Activated T-helper 1 cell treated with anti-CD3 and anti-CD28 coated beads, Interleukin-12 subunit alpha, Interleukin-12 subunit beta, Interleukin-2, Interleukin-4 antibody, amounts not matched to agents 30 ng/mL and 10 ng/mL and 1 ng/mL, durations not matched to agents 14 hours and 24 hours and 36 hours (primary cell): ENCODE data around the gene DSCAM. TPM values are rescaled to one million over a fixed set of nuclear protein-coding genes. Genes with fewer than 3 reads are reported as not detected.

Experiments
- DNase-seq: peaks from one replicate; pipeline ENCODE4 v3.0.0; 2021; ENCODE audit warnings: low spot score
- H3K27ac Mint-ChIP-seq: one replicate; pipeline ENCODE4 v1.8.0; 2021; ENCODE audit warnings: mild to moderate bottlenecking, mixed read lengths
- H3K27me3 Mint-ChIP-seq: one replicate; pipeline ENCODE4 v1.8.0; 2022; ENCODE audit warnings: mild to moderate bottlenecking, moderate library complexity, mixed read lengths; ENCODE audit not compliant: insufficient read depth
- H3K36me3 Mint-ChIP-seq: one replicate; pipeline ENCODE4 v1.8.0; 2021; ENCODE audit warnings: low read depth, mixed read lengths
- H3K4me1 Mint-ChIP-seq: one replicate; pipeline ENCODE4 v1.8.0; 2021; ENCODE audit warnings: low read depth, mixed read lengths
- H3K4me3 Mint-ChIP-seq: one replicate; pipeline ENCODE4 v1.8.0; 2021; ENCODE audit warnings: mild to moderate bottlenecking, moderate library complexity, mixed read lengths
- H3K9me3 Mint-ChIP-seq: one replicate; pipeline ENCODE4 v1.8.0; 2021; ENCODE audit warnings: mixed read lengths
- intact Hi-C: fragments of 100-400 bp; cut with micrococcal nuclease; formaldehyde crosslinking; loops from one replicate; pipeline ENCODE4 v1.15.1; 2024
- total RNA-seq: library from RNA; stranded (reverse); gene quantifications from 2 replicates; pipeline ENCODE4 v1.2.3, GENCODE V29; 2022

DSCAM gene
- total RNA-seq, 1 donor from 2014 or later: not detected

DNA sequence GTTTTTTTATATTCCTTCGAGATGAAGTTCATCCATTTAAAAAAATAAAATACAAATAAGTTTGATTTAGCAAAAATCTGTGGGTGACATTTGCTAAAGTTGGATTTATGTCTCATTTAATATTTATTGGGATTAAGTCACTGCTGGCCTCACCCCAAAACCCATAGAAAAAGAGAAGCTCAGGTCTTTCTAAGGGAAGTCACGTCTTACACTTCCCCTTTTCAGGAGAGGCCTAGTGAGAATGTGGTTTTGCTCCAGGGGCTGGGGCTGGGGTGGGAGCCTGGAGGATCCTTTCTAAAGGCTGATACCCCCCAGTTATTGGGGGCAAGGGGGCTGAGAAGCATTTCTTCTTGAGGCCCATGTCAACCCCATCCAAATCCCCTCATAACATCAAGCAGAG is 300.3 kb downstream of the DSCAM start:
- H3K27ac Mint-ChIP-seq: no peak overlapping the region
- no peak overlapping the region for H3K4me3 Mint-ChIP-seq
- no peak for DNase-seq
- H3K27me3 Mint-ChIP-seq: no peaks in the 10 kb centered on the region
- H3K4me1 Mint-ChIP-seq: no peaks in the 10 kb centered on the region
- H3K9me3 Mint-ChIP-seq: peaks cover 5% of the 10 kb centered on the region
- no peaks in the 10 kb centered on the region for H3K36me3 Mint-ChIP-seq
- intact Hi-C loops: no loop called here

DNA sequence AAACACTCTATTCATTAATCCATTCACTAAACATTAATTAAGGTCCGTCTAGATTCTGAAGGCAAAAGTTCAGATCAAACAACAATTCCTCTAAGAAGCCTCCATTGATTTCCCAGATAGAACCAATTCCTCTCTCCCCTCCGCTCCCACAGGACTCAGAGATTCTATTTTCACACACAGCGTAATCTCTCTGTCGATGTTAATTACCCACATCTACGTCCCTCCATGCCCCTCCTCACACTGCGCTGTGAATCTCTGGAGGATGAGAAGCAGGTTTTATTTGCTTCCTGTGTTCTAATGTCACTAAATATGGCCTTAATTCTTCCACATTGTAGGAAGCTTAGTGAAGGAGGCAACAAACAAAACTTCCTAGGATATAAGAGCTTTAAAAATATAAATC is 306.7 kb downstream of the DSCAM start:
- no peaks in the 10 kb centered on the region for H3K36me3 Mint-ChIP-seq

DNA sequence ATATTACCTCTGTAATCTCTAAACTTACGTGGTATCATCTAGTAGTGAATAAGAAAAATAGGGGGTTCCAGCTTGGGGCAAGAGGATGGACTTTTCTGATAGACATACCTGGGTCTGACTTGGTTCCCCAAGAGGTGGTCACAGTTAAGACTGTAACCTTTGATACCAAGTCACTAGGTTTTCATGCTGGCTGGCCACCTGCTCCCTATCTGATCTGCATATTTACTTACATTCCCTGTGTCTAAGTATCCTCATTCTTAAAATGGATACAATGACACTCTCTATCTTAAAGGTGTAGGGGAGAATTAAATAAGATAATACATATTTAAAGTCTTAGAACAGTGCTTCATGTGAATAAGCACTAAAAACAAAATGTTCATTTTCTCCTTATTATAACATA is 312.1 kb downstream of the DSCAM start:
- intact Hi-C loops: no loop called here
- Mint-ChIP-seq H3K27me3 (no peaks in the 10 kb centered on the region), H3K4me1 (no peaks in the 10 kb centered on the region), H3K27ac (no peak overlapping the region), H3K9me3 (peaks cover 15% of the 10 kb centered on the region), H3K4me3 (no peak overlapping the region), H3K36me3 (no peaks in the 10 kb centered on the region)
- DNase-seq: no peak

More for the DNA sequence above, 306.7 kb downstream of the DSCAM start:
- no peaks in the 10 kb centered on the region for H3K4me1 Mint-ChIP-seq
- H3K4me3 Mint-ChIP-seq: no peak overlapping the region
- no peaks in the 10 kb centered on the region for H3K27me3 Mint-ChIP-seq
- DNase-seq: no peak
- intact Hi-C loops: no loop called here
- no peak overlapping the region for H3K27ac Mint-ChIP-seq
- H3K9me3 Mint-ChIP-seq: peaks cover 11% of the 10 kb centered on the region

DNA sequence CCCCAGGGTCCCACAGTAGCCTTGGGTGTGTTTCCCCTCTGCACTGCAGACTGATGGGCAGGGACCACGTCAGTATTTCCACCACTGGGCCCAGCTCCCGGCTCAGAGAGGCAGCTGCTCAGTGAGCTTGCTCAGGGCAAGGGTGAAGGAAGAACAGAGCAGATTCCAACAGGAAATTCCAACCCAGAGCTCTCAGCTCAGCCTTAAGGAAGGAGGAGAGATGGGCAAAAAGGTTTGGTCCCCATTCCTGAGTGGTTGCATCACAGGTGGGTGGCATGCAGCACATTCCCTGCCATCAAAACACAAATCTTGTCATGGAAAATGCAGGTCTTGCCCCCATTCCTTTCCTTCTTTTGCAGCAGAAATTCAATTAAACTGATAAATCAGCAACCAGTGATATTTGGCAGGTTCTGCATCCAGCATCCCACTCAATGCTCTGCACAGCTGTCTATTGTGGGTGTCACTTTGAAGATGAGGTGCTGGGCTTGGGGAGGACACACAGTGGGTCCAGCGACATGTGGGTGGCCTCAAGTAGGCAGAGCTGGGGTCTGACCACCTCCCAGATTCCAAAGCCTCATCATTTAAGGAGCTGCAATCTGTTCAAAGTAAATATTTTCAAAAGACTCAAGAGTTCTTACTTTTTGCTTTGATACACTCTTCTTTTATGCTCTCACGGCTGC is 315.4 kb downstream of the DSCAM start:
- no peak for DNase-seq
- Mint-ChIP-seq H3K27ac (no peak overlapping the region), H3K4me1 (no peaks in the 10 kb centered on the region), H3K9me3 (peaks cover 10% of the 10 kb centered on the region), H3K27me3 (no peaks in the 10 kb centered on the region), H3K36me3 (no peaks in the 10 kb centered on the region), H3K4me3 (no peak overlapping the region)
- intact Hi-C loops: no loop called here

DNA sequence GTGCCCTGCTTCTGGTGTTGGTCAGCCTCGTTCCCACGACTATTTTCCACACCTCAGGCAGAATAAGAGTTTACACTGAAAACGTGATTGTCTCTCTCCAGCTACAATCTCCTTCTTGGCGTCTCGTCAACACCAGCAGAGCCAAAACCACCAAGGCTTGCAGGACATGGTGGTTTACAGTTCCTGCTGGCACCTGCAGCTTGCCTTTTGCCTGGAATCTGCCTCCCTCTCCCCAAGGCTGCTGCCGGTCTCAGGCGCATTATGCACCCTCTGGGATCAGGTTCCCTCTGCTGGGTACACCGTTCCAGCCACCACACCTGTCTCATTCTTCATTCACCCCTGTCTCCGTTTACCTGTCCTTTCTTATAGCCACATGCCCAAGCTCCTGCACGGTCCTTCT is 315.9 kb downstream of the DSCAM start:
- Mint-ChIP-seq H3K27me3 (no peaks in the 10 kb centered on the region), H3K9me3 (peaks cover 10% of the 10 kb centered on the region), H3K27ac (no peak overlapping the region), H3K4me3 (no peak overlapping the region), H3K4me1 (no peaks in the 10 kb centered on the region), H3K36me3 (no peaks in the 10 kb centered on the region)
- no peak for DNase-seq
- intact Hi-C loops: no loop called here

DNA sequence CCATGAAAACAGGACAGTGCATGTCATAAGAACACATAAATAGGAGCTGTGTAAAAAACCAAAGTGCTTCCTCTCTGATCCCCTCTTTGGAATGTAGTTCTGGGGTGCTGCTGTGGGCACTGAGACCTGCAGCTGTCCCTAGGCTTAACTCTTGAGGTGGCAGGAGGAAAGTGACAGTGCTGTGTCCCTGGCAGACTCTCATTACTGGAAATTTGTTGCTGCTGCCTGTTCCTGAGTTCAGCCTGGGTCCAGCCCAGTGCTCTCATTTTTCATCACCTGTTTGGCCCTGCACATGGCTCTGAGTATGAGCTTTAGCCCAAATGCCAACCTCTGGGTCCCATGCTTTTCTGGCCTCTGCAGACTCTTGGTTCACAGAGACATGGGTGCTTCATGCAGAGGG is 329.3 kb downstream of the DSCAM start:
- no peaks in the 10 kb centered on the region for H3K4me1 Mint-ChIP-seq
- H3K4me3 Mint-ChIP-seq: no peak overlapping the region
- no peaks in the 10 kb centered on the region for H3K27me3 Mint-ChIP-seq
- no peak for DNase-seq
- no peaks in the 10 kb centered on the region for H3K36me3 Mint-ChIP-seq
- no peak overlapping the region for H3K27ac Mint-ChIP-seq
- intact Hi-C loops: no loop called here
- H3K9me3 Mint-ChIP-seq: no peaks in the 10 kb centered on the region

DNA sequence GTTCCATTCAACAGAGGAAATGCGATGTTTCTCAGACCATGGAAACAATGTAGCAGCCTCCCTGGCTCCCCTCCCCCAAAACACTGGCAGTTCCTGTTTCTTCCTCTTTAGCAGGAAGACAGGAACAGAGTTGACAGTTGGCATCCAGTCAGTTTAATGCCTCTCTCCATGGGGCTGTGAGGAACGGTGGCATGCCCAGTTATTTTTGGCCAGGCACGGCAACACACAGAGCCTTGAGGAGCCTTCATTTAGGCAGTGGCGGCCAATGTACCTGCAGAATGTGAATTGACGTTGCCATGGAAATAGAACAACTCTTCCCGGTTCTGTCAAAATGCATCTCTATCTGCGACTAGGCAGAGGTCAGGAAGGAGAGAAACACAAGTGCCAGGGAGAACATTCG is 330.6 kb downstream of the DSCAM start:
- Mint-ChIP-seq H3K4me3 (no peak overlapping the region), H3K27ac (no peak overlapping the region), H3K36me3 (no peaks in the 10 kb centered on the region), H3K9me3 (peaks cover 6% of the 10 kb centered on the region), H3K4me1 (no peaks in the 10 kb centered on the region), H3K27me3 (no peaks in the 10 kb centered on the region)
- no peak for DNase-seq
- intact Hi-C loops: no loop called here

DNA sequence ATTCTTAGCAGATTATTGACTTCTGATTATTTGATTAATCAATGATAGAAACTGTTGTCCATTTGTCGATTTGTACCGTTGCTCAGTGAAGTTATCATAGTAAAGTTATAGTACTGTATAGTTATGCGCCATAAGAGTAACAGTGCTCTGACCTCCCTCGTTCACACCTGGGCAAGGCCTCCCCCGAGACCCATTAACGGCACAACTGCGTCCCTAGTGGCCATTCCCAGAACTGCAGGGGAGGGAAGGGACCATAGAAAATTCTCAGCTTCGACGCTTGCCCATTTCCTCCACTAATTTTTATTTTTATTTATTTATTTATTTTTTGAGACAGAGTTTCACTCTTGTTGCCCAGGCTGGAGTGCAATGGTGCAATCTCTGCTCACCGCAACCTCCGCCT is 334.4 kb downstream of the DSCAM start:
- Mint-ChIP-seq H3K4me3 (no peak overlapping the region), H3K27me3 (no peaks in the 10 kb centered on the region), H3K9me3 (peaks cover 6% of the 10 kb centered on the region), H3K4me1 (no peaks in the 10 kb centered on the region), H3K36me3 (no peaks in the 10 kb centered on the region), H3K27ac (no peak overlapping the region)
- DNase-seq: no peak
- intact Hi-C loops: no loop called here

DNA sequence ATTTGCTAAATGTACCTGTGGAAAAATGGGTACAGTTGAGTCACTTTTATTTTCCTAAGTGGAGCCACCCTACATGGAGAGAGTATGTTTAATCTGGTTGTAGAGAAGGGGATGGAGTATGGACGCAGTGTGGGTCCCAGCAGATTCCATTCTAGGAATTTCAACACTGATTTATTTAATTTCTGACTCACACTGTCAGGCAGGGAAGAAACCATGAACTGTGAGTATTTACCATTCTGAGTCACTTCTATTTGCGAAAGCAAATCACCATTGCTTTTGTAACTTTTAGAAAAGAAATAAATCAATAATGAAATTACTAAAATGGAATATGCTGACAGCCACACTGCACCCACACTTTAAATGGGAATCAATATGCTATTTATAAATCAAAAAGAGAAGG is 339.0 kb downstream of the DSCAM start:
- intact Hi-C loops: no loop called here
- Mint-ChIP-seq H3K36me3 (no peaks in the 10 kb centered on the region), H3K27me3 (no peaks in the 10 kb centered on the region), H3K27ac (no peak overlapping the region), H3K9me3 (peaks cover 6% of the 10 kb centered on the region), H3K4me1 (no peaks in the 10 kb centered on the region), H3K4me3 (no peak overlapping the region)
- DNase-seq: no peak

DNA sequence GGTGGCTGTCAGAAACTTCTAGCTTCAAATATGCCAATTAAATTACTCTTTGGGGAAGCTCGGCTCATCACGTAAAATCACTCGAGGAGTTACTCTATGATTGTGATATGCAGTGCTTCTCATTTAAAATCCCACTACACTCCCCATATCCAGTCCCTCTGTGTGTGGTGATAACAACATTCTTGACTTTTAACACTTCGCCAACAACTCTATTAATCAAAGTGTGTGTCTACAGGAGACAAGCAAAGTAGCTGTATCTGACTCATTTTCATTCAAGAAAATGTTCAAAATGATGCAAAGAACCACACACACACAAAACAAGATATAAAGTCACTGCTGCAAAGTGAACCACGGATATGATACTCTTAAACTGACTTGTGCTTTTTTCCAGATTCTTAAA is 341.3 kb downstream of the DSCAM start:
- intact Hi-C loops: no loop called here
- DNase-seq: no peak
- Mint-ChIP-seq H3K4me3 (no peak overlapping the region), H3K9me3 (no peaks in the 10 kb centered on the region), H3K36me3 (no peaks in the 10 kb centered on the region), H3K4me1 (no peaks in the 10 kb centered on the region), H3K27me3 (no peaks in the 10 kb centered on the region), H3K27ac (no peak overlapping the region)

DNA sequence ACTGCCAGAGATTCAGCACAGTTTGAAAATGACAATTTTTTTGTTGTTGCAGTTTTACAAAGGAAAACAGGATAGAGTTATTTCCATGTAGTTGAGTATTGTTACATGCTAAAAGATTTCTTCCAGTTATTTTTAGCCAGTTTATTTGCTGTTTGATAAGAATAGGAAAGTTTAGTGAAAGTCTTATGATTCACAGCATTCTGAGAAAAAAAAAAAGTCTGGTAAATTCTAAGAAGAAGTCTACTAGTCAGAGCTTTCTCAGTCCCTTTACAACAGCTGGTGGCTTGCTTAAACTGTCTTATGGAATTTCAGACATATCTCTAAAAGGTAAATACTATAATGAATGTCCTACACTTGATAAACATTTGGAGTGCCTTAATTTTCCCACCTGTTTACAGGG is 341.7 kb downstream of the DSCAM start:
- H3K9me3 Mint-ChIP-seq: no peaks in the 10 kb centered on the region
- no peaks in the 10 kb centered on the region for H3K4me1 Mint-ChIP-seq
- no peak overlapping the region for H3K27ac Mint-ChIP-seq
- no peak for DNase-seq
- no peaks in the 10 kb centered on the region for H3K27me3 Mint-ChIP-seq
- H3K36me3 Mint-ChIP-seq: no peaks in the 10 kb centered on the region
- no peak overlapping the region for H3K4me3 Mint-ChIP-seq
- intact Hi-C loops: no loop called here

DNA sequence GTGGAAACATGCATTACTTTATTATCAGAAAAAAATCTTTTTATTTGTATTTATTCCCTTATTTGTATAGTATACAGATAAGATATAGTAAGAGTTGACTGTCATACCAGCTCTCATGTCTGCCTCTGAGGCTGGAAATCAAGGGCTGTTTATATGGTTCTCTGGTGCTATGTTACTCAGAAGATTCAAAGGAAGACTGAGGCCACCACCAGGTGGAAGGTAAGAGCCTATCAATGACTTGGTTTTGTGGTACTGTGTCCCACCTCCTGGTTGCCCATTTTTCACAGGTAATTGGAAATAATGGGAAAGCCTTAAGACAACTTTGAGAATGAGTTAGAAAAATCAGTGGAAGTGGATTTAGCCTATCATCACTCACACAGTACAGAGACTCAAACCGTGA is 342.1 kb downstream of the DSCAM start:
- intact Hi-C loops: no loop called here
- Mint-ChIP-seq H3K27me3 (no peaks in the 10 kb centered on the region), H3K27ac (no peak overlapping the region), H3K4me1 (no peaks in the 10 kb centered on the region), H3K4me3 (no peak overlapping the region), H3K36me3 (no peaks in the 10 kb centered on the region), H3K9me3 (no peaks in the 10 kb centered on the region)
- DNase-seq: no peak

DNA sequence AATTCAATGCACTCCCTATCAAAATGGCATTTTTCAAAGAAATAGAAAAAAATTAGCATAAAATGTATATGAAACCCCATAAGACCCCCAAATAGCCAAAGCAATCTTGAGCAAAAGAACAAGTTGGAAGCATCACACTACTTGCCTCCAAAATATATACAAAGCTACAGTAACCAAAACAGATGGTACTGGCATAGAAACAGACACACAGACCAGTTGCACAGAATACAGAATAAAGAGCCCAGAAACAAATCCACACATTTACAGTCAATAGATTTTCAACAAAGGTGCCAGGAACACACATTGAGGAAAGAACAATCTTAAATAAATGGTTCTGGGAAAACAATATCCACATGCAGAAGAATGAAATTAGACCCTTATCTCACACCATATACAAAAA is 350.8 kb downstream of the DSCAM start:
- DNase-seq: no peak
- no peak overlapping the region for H3K27ac Mint-ChIP-seq
- no peak overlapping the region for H3K4me3 Mint-ChIP-seq
- no peaks in the 10 kb centered on the region for H3K27me3 Mint-ChIP-seq
- H3K4me1 Mint-ChIP-seq: no peaks in the 10 kb centered on the region
- no peaks in the 10 kb centered on the region for H3K36me3 Mint-ChIP-seq
- intact Hi-C loops: no loop called here
- peaks cover 20% of the 10 kb centered on the region for H3K9me3 Mint-ChIP-seq

DNA sequence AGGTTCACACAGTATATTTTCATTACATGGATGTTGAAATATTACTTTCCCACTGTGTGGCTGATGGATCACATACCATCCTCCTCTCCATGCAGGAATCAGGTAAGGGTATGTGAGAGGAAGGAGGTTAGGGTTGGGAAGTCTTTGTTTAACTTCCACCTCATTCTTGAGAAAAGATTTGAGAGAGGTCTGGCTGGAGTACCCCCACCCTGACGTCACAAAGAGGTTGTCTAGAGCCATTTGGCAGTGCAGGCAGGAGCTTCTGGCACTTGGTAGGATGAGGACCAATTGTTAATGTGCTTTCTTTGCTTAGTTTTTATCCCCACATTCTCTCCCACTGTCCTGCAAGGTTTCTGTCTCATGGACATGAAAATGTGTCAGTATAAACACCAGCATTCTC is 356.6 kb downstream of the DSCAM start:
- Mint-ChIP-seq H3K27me3 (no peaks in the 10 kb centered on the region), H3K4me1 (no peaks in the 10 kb centered on the region), H3K36me3 (no peaks in the 10 kb centered on the region), H3K4me3 (no peak overlapping the region), H3K9me3 (peaks cover 22% of the 10 kb centered on the region), H3K27ac (no peak overlapping the region)
- DNase-seq: no peak
- intact Hi-C loops: no loop called here
